Muscle of arm (tissue), 12 donors: ENCODE data around the gene WWC2. TPM values are rescaled to one million over a fixed set of nuclear protein-coding genes. Genes with fewer than 3 reads are reported as not detected.

ENCODE experiments used
- DNase-seq: peaks from one replicate; pipeline ENCODE4 v3.0.0-alpha.2; 2013
- polyA plus RNA-seq, 12 donors: library from polyadenylated mRNA; unstranded; fragments of 120-200 nt; gene quantifications; one replicate each; pipeline ENCODE4 v1.2.1, GENCODE V29; 2013; ENCODE audit not compliant: insufficient read length in 12 of 12

The WWC2 gene
- polyA plus RNA-seq, 12 donors = 17.4 to 36.9 (median 21.4) TPM; not detected in 1

GRCh38 chr4:183328832-183329231 is 229.8 kb downstream of the WWC2 start:
- DNase-seq = no peak

- no peak for DNase-seq
Measured at GRCh38 chr4:183329244-183329643, 230.2 kb downstream of the WWC2 start.

GRCh38 chr4:183329954-183330742 is 231.1 kb downstream of the WWC2 start:
- no peak for DNase-seq

- no peak for DNase-seq
Measured at GRCh38 chr4:183330841-183331240, 231.8 kb downstream of the WWC2 start.

DNA sequence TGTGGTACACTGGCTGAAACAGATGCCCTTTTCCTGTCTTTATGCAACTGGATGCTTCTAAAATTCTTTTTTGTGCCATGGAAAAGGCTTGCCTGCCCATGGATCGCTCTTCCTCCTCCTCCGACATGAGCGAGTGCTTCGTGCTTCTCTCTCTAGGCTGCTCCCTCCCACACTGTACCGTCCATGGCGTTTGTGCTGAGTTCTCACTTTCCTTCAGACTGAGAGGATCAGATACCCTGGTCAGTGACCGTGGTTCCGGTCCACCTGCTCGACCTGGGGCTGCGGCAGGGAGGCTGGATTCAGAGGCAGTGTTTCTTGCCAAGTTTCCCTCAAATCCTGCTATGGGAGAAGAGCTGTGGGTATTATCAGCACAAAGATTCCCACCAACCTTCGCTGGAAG is 233.4 kb downstream of the WWC2 start:
- DNase-seq = no peak

DNA sequence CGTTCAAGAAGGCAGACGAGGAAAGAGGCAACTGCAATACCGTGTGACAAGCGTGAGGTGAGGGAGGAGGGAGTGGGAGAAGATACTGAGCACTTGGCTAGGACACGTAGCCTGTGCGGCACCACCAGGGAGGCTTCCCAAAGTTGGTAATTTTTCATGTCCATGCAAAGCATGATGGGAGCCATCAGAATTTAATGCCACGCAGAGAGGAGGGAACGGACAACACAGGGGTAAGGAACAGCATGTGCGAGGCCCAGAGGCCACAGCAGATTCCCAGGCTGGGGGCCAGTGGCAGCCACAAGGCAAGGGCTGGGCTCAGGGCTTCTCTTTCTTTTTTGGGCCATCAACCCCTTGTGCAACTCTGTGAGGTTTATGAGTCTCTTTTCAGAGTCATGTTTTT is 234.1 kb downstream of the WWC2 start:
- DNase-seq = no peak

GRCh38 chr4:183333983-183334382 is 234.9 kb downstream of the WWC2 start:
- DNase-seq = no peak

DNA sequence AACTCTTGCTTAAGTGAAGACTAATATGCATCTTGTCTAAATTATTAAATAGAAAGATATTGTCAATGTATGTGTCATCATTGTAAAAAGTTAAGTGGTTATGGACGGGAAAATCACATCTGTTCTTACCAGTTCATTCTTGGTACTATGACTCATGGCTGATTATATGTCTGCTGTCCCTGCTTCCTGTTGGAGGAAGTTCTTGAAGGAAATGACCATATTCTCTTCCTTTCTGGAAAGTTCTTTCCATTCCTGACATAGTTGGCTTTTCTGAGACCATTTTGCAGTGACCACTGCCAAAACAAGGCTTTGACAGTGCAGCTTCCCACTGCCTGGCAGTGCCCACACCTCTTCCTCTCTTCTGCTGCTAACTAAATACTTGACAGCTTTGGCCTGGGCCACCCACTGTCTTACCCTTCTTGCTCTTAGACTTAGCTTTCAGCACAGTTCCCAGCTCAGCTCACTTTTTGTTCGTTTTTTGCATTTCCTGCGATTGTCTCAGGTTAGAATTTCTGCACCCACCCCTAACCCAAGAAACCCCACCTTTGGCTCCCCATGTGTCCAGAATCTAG is 236.4 kb downstream of the WWC2 start:
- no peak for DNase-seq

DNA sequence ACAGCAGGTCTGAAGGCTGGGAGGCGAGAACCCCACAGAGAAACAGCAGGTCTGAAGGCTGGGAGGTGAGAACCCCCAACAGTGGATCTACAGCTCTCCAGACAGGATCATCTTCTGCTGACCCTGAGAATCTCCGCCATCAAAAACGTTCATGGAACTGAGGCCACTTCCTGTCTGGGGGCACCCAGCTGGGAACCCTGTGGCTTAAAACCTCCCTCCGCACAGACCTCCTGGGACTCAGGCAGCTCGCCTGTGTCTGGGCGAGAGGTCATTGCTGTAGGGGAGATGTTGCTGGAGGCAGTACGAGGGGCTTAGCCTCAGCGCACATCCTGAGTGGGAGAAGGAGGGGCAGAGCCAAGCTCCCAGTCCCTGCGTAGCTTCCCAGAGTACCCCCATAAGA is 238.3 kb downstream of the WWC2 start:
- DNase-seq = no peak

GRCh38 chr4:183337833-183338232 is 238.8 kb downstream of the WWC2 start:
- DNase-seq = no peak

- DNase-seq = peak; percentile 9
Measured at GRCh38 chr4:183342541-183343533, 243.8 kb downstream of the WWC2 start.

DNA sequence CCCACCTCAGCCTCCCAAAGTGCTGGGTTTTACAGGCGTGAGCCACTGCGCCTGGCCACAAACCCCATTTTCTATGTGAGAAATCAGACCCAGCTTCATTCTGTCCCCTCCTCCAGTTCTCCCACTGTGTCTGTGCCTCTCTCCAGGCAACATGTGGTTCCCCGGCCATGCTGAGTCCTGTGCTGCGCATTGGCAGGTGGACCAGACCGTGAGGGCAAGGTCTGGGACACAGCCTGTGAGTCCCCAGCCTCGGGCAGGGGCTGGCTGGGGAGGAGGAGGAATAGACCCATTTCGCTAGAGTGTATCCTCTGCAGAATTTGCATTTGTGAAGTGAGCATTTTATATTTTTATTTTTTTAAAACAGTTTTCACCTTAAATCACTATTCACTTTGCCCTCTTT is 244.7 kb downstream of the WWC2 start:
- DNase-seq = no peak

GRCh38 chr4:183344523-183345255 is 245.6 kb downstream of the WWC2 start:
- no peak for DNase-seq

GRCh38 chr4:183345261-183345660 is 246.2 kb downstream of the WWC2 start:
- no peak for DNase-seq

DNA sequence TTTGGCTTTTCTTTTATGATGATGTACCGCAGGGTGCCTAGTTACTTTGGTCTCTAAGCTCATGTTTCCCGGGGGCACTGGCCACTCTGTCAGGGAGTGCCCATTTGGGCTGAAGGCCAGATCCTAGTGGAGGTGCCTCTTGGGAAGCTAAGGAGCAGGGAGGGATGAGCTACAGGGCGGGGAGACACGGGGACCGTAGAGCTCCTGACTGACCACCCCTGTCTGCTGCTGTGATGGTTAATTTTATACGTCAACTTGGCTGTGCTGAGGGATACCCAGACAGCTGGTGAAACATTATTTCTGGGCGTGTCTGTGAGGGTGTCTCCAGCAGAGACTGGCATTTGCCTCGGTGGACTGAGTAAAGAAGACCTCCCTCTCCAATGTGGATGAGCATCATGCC is 248.1 kb downstream of the WWC2 start:
- DNase-seq = no peak

DNA sequence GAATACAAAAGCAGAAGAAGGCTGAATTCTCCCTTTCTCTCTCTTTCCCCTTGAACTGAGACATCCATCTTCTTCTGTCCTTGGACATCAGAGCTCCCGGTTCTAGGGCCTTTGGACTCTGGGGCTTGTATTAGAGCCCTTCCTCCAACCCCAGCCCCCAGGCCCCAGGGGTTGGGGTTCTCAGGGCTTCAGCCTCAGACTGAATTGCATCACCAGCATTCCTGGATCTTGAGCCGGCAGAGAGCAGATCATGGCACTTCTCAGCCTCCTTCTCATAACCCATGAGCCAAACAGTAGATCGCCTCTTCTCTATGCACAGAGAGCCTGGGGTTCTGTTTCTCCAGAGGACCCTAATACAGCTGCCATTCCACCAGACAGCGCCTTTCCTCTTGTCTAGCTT is 248.5 kb downstream of the WWC2 start:
- no peak for DNase-seq

DNA sequence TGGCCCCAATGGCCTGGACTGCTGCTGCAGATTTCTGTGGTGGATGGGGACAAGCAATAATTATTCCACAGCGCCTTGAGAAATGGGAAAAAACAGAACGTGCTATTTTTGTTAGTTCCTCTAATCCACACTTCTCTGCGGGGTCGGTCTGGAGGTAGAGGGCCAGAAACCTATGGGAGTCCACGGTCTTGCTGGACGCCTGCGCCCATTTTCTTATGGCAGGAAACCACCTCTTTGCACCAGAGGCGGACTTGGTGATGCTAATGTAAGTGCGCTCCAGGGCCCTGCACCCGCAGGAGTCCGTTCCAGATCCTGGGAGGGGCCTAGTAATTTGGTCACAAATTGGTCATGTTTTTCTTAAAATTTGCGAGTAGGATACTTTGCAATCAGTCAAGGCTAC is 249.1 kb downstream of the WWC2 start:
- no peak for DNase-seq

DNA sequence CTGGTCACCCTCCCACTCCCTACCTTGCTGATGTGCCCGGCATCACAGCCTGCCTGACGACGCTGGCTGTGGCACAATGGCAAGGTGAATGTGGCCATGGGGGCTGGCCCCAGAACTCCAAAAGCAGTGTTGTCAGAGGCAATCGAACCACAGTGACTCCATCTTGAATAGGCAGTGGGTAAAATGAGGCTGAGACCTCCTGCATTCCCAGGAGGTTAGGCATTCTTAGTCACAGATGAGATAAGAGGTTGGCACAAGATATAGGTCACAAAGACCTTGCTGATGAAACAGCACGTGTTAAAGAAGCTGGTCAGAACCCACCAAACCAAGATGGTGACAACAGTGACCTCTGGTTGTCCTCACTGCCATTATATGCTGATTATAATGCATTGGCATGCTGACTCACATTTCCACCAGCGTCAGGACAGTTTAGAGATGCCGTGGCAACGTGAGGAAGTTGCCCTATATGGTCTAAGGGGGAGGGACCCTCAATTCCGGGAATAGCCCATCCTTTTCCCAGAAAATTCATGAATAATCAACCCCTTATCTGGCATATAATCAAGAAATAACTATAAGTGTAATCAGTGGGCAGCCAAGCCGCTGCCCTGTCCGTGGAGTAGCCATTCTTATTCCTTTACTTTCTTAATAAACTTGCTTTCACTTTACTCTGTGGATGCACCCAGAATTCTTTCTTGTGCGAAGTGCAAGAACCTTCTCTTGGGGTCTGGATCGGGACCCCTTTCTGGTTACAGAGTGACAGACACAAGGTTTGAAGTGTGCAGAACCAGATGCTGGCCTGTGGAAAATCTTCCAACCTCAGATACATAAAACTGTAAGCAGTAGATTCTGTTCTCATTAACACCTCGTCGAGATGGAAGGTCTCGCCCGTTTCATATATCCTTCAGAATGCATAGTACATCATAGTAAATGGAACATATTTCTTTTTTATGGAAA is 249.9 kb downstream of the WWC2 start:
- no peak for DNase-seq

- DNase-seq = no peak
Measured at GRCh38 chr4:183349673-183350072, 250.6 kb downstream of the WWC2 start.

DNA sequence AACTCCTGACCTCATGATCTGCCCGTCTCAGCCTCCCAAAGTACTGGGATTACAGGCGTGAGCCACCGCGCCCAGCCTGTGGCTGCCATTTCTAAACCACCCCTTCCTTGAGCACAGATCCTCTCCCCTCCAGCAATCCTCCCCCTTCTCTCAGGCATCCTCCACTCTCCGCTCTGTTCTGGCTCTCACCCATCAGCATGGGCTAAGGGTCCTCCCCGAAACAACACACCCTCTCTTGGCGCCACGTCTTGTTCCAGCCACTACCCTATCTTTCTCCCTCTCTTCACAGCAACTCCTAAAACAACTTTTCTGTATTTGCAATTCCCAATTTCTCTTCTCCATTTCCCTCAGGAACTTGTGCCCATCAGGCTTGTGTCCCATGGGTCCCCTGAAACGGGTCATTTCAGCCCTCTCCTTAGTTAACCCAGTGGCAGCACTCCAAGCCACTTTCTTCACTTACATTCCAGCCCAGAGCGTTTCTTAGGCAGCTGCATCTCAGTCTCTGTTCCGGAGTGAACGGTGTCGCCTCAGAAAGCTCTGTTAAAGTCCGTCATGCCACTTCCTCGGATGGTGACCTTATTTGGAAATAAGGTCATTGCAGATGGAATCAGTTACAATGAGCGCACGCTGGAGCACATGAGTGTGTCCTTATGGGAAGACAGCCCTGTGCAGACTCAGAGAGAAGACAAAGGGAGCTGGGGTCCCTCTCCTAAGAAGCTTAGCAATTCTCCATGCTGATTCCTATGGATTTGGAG is 251.4 kb downstream of the WWC2 start:
- DNase-seq = no peak
